HG03457 (cell line): ENCODE measurements around the gene RNASE4.
"Not testable (repeated sequence)": the region's sequence is repeated elsewhere in the genome, so short reads cannot be mapped to it uniquely, and the experiment has no call there.

Source experiments
- ATAC-seq: cut with Tn5 transposase; IDR thresholded peaks from one replicate; pipeline ENCODE4 v1.9.1; 2021; ENCODE audit warnings: moderate number of reproducible peaks; ENCODE audit not compliant: unreplicated experiment

The RNASE4 gene

GRCh38 chr14:20697273-20698017, 13.1 kb downstream of the RNASE4 start:
- no peak for ATAC-seq

- ATAC-seq = no peak
Measured at GRCh38 chr14:20698018-20698329, 13.6 kb downstream of the RNASE4 start.

GRCh38 chr14:20698934-20699333, 14.6 kb downstream of the RNASE4 start:
- ATAC-seq = no peak

- no peak for ATAC-seq
Measured at GRCh38 chr14:20699931-20700330, 15.6 kb downstream of the RNASE4 start.

GRCh38 chr14:20700965-20701364, 16.6 kb downstream of the RNASE4 start:
- ATAC-seq = not testable (repeated sequence)

- no peak for ATAC-seq
Measured at GRCh38 chr14:20706657-20707355, 22.4 kb downstream of the RNASE4 start.

- no peak for ATAC-seq
Measured at GRCh38 chr14:20707622-20708021, 23.3 kb downstream of the RNASE4 start.

GRCh38 chr14:20711261-20711660, 26.9 kb downstream of the RNASE4 start:
- no peak for ATAC-seq

GRCh38 chr14:20711685-20712084, 27.3 kb downstream of the RNASE4 start:
- no peak for ATAC-seq

GRCh38 chr14:20712904-20713303, 28.5 kb downstream of the RNASE4 start:
- ATAC-seq = no peak

- no peak for ATAC-seq
Measured at GRCh38 chr14:20714593-20715250, 30.4 kb downstream of the RNASE4 start.

GRCh38 chr14:20719777-20720176, 35.4 kb downstream of the RNASE4 start:
- no peak for ATAC-seq

GRCh38 chr14:20720741-20721140, 36.4 kb downstream of the RNASE4 start:
- ATAC-seq = no peak

- ATAC-seq = no peak
Measured at GRCh38 chr14:20722016-20722415, 37.7 kb downstream of the RNASE4 start.

- no peak for ATAC-seq
Measured at GRCh38 chr14:20723488-20723887, 39.1 kb downstream of the RNASE4 start.

GRCh38 chr14:20726121-20726520, 41.8 kb downstream of the RNASE4 start:
- ATAC-seq = not testable (repeated sequence)

GRCh38 chr14:20726531-20726930, 42.2 kb downstream of the RNASE4 start:
- ATAC-seq = no peak

GRCh38 chr14:20730891-20731290, 46.5 kb downstream of the RNASE4 start:
- no peak for ATAC-seq

GRCh38 chr14:20732477-20732876, 48.1 kb downstream of the RNASE4 start:
- no peak for ATAC-seq

- ATAC-seq = no peak
Measured at GRCh38 chr14:20732979-20733635, 48.7 kb downstream of the RNASE4 start.

- no peak for ATAC-seq
Measured at GRCh38 chr14:20733684-20734429, 49.5 kb downstream of the RNASE4 start.
